K562 (cell line): ENCODE data around the gene AIMP2. TPM values are rescaled to one million over a fixed set of nuclear protein-coding genes. Genes with fewer than 3 reads are reported as not detected.

Source experiments
- ETV1 ChIP-seq: fragments of 450-650 bp; conservative IDR thresholded peaks from 2 replicates; pipeline ENCODE4 v1.6.1; 2016; ENCODE audit warnings: missing genetic modification characterization, control low read depth, low read depth, missing compliant biosample characterization
- FOXJ3 ChIP-seq: sonication (generic); formaldehyde crosslinking; IDR thresholded peaks from 2 replicates; pipeline ENCODE4 v1.4.0; 2020; ENCODE audit warnings: mild to moderate bottlenecking, missing genetic modification reagents
- MEF2A ChIP-seq: IDR thresholded peaks from 2 replicates; pipeline ENCODE4 v1.6.1; 2011; ENCODE audit warnings: low read depth, mild to moderate bottlenecking, low read length, moderate library complexity; ENCODE audit not compliant: control insufficient read depth
- RAD21 ChIP-seq, 2 experiments: fragments of 250-450 bp in 1 of 2; fragments of 450-650 bp in 1 of 2; sonication (Bioruptor Pico) in 1 of 2; formaldehyde crosslinking in 1 of 2; IDR thresholded peaks in 1 of 2; conservative IDR thresholded peaks in 1 of 2; 2 replicates each; pipeline versions ENCODE4 v1.4.0 to v1.8.0; 2020 to 2022; ENCODE audit warnings: mild to moderate bottlenecking in 2 of 2, moderate library complexity in 1 of 2
- RERE ChIP-seq: sonication (generic); formaldehyde crosslinking; IDR thresholded peaks from 2 replicates; pipeline ENCODE4 v1.8.0; 2023; ENCODE audit warnings: missing genetic modification reagents, mild to moderate bottlenecking, borderline replicate concordance
- RFX7 ChIP-seq: fragments of 250-450 bp; sonication (Bioruptor Pico); IDR thresholded peaks from 2 replicates; pipeline ENCODE4 v1.5.1; 2021; ENCODE audit warnings: mild to moderate bottlenecking
- SMARCB1 ChIP-seq: IDR thresholded peaks from 2 replicates; pipeline ENCODE4 v1.6.1; 2011; ENCODE audit warnings: improper control_type of control experiment, low read depth; ENCODE audit not compliant: insufficient read length
- SRSF9 ChIP-seq: fragments of 200-400 bp; formaldehyde crosslinking; IDR thresholded peaks from 2 replicates; pipeline ENCODE4 v1.6.1; 2017; ENCODE audit warnings: low read depth, low read length, borderline replicate concordance
- TBL1XR1 ChIP-seq, 2 experiments: IDR thresholded peaks; 2 replicates each; pipeline ENCODE4 v1.6.1; 2012; ENCODE audit warnings: improper control_type of control experiment in 2 of 2, low read length in 2 of 2, mild to moderate bottlenecking in 1 of 2
- ZFP91 ChIP-seq: sonication (generic); formaldehyde crosslinking; IDR thresholded peaks from 2 replicates; pipeline ENCODE4 v1.8.0; 2022; ENCODE audit warnings: mild to moderate bottlenecking, missing genetic modification reagents
- ZNF174 ChIP-seq: fragments of 250-450 bp; sonication (Bioruptor Pico); IDR thresholded peaks from 2 replicates; pipeline ENCODE4 v1.4.0; 2020; ENCODE audit warnings: mild to moderate bottlenecking
- ZNF282 ChIP-seq: sonication (generic); formaldehyde crosslinking; IDR thresholded peaks from 2 replicates; pipeline ENCODE4 v1.8.1; 2023; ENCODE audit warnings: missing genetic modification reagents
- polyA plus RNA-seq, 8 experiments: library from polyadenylated mRNA; depleted of rRNA in 4 of 8; stranded (reverse) in 5 of 8; unstranded in 3 of 8; fragments of >200 nt; fragmentation: Nextera tagmentation in 2 of 8; fragmentation: Illumina TruSeq in 1 of 8; extraction: Ambion mirVana in 2 of 8; extraction: Trizol in 1 of 8; gene quantifications; 2 replicates each; pipeline versions ENCODE4 v1.2.1 to v1.2.3, GENCODE V29; 2011 to 2014; ENCODE audit warnings: inconsistent platforms in 1 of 8, missing spikeins in 1 of 8
- total RNA-seq, 7 experiments: library from RNA; depleted of rRNA in 6 of 7; stranded (reverse); fragments of >200 nt in 6 of 7; fragmentation: Illumina TruSeq in 2 of 7; extraction: Trizol in 2 of 7; gene quantifications; 2 replicates each; pipeline versions ENCODE4 v1.2.1 to v1.2.3, GENCODE V29; 2011 to 2021; ENCODE audit warnings: low replicate concordance in 1 of 7
- TF ChIP-seq, protein P1 (sequence below), 2 experiments: fragments of 150-350 bp in 1 of 2; IDR thresholded peaks; 2 replicates each; pipeline ENCODE4 v1.6.1; 2012 to 2016; ENCODE audit warnings: low read depth in 2 of 2, low read length in 2 of 2, mild to moderate bottlenecking in 1 of 2, moderate library complexity in 1 of 2
- TF ChIP-seq, protein P2 (sequence below): sonication (generic); formaldehyde crosslinking; IDR thresholded peaks from 2 replicates; pipeline ENCODE4 v1.8.1; 2022; ENCODE audit warnings: missing genetic modification reagents

AIMP2 gene
- total and polyA plus RNA-seq, 9 of the 15 experiments (the other 6 are each of a cell fraction or from before 2014, with no cell fraction given): 47.5 to 84.9 (median 63.5) TPM

DNA sequence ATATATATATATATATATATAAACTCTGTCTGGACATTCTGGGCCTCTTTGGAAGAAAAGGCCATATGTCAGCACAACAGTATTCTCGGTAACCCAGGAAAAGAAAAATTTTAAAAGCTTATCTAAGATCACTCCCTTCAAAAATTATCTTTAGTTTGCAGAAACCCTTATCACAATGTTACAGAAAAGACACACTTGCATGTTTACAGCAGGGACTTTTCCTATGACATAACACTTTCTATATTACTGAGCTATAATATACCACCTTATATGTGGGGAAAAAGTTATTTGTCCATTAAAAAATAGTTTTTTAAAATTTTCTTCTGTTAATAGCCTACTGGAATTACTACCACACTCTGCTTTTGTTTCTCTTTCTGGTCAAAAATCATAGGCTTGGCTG lies 47.5 kb downstream of the AIMP2 start (continued):
- TF ChIP-seq MEF2A: peak; percentile 49; the same call in 1 of the 2 replicates
- TF ChIP-seq ETV1 (tag): no peak
- TF ChIP-seq FOXJ3 (CRISPR knock-in tag): no peak
- TF ChIP-seq RFX7: no peak
- peak; percentile 80 to 98; a peak in 3 of 4 replicates for TF ChIP-seq TBL1XR1 (IDR thresholded peaks at IDR 0.05; ENCODE audit: low read length in 2 of 2)
- TF ChIP-seq, protein P1, sequence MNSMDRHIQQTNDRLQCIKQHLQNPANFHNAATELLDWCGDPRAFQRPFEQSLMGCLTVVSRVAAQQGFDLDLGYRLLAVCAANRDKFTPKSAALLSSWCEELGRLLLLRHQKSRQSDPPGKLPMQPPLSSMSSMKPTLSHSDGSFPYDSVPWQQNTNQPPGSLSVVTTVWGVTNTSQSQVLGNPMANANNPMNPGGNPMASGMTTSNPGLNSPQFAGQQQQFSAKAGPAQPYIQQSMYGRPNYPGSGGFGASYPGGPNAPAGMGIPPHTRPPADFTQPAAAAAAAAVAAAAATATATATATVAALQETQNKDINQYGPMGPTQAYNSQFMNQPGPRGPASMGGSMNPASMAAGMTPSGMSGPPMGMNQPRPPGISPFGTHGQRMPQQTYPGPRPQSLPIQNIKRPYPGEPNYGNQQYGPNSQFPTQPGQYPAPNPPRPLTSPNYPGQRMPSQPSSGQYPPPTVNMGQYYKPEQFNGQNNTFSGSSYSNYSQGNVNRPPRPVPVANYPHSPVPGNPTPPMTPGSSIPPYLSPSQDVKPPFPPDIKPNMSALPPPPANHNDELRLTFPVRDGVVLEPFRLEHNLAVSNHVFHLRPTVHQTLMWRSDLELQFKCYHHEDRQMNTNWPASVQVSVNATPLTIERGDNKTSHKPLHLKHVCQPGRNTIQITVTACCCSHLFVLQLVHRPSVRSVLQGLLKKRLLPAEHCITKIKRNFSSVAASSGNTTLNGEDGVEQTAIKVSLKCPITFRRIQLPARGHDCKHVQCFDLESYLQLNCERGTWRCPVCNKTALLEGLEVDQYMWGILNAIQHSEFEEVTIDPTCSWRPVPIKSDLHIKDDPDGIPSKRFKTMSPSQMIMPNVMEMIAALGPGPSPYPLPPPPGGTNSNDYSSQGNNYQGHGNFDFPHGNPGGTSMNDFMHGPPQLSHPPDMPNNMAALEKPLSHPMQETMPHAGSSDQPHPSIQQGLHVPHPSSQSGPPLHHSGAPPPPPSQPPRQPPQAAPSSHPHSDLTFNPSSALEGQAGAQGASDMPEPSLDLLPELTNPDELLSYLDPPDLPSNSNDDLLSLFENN (IDR thresholded peaks at IDR 0.05; ENCODE audit: low read depth in 2 of 2, low read length in 2 of 2): peak in 1 of 2 experiments; percentile 94; a peak in 2 of 4 replicates
- TF ChIP-seq RERE (CRISPR knock-in tag): no peak
- no peak for TF ChIP-seq ZNF282 (CRISPR knock-in tag)
- TF ChIP-seq ZNF174 (CRISPR knock-in tag): no peak
- no peak for TF ChIP-seq SMARCB1
- TF ChIP-seq SRSF9: no peak
- TF ChIP-seq RAD21 (CRISPR knock-in tag; conservative IDR thresholded peaks at IDR 0.05 in 1 of 2, IDR thresholded peaks at IDR 0.05 in 1 of 2): no peak; a peak in 1 of 4 replicates
- TF ChIP-seq, protein P2, sequence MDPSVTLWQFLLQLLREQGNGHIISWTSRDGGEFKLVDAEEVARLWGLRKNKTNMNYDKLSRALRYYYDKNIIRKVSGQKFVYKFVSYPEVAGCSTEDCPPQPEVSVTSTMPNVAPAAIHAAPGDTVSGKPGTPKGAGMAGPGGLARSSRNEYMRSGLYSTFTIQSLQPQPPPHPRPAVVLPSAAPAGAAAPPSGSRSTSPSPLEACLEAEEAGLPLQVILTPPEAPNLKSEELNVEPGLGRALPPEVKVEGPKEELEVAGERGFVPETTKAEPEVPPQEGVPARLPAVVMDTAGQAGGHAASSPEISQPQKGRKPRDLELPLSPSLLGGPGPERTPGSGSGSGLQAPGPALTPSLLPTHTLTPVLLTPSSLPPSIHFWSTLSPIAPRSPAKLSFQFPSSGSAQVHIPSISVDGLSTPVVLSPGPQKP (CRISPR knock-in tag): no peak
- no peak for TF ChIP-seq ZFP91
